ENCODE measurements around the gene COMMD10.

GRCh38 chr5:116249648-116250047 lies 164.8 kb downstream of the COMMD10 start:
- TF ChIP-seq, protein P1, sequence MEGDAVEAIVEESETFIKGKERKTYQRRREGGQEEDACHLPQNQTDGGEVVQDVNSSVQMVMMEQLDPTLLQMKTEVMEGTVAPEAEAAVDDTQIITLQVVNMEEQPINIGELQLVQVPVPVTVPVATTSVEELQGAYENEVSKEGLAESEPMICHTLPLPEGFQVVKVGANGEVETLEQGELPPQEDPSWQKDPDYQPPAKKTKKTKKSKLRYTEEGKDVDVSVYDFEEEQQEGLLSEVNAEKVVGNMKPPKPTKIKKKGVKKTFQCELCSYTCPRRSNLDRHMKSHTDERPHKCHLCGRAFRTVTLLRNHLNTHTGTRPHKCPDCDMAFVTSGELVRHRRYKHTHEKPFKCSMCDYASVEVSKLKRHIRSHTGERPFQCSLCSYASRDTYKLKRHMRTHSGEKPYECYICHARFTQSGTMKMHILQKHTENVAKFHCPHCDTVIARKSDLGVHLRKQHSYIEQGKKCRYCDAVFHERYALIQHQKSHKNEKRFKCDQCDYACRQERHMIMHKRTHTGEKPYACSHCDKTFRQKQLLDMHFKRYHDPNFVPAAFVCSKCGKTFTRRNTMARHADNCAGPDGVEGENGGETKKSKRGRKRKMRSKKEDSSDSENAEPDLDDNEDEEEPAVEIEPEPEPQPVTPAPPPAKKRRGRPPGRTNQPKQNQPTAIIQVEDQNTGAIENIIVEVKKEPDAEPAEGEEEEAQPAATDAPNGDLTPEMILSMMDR (IDR thresholded peaks at IDR 0.05), result no peak
- no peak for TF ChIP-seq POLR2A (IDR thresholded peaks at IDR 0.05)

Data from stomach (tissue), 4 donors.